ENCODE measurements around the gene SAFB.
"Not testable (repeated sequence)": the region's sequence is repeated elsewhere in the genome, so short reads cannot be mapped to it uniquely, and the experiment has no call there.

SAFB gene

DNA sequence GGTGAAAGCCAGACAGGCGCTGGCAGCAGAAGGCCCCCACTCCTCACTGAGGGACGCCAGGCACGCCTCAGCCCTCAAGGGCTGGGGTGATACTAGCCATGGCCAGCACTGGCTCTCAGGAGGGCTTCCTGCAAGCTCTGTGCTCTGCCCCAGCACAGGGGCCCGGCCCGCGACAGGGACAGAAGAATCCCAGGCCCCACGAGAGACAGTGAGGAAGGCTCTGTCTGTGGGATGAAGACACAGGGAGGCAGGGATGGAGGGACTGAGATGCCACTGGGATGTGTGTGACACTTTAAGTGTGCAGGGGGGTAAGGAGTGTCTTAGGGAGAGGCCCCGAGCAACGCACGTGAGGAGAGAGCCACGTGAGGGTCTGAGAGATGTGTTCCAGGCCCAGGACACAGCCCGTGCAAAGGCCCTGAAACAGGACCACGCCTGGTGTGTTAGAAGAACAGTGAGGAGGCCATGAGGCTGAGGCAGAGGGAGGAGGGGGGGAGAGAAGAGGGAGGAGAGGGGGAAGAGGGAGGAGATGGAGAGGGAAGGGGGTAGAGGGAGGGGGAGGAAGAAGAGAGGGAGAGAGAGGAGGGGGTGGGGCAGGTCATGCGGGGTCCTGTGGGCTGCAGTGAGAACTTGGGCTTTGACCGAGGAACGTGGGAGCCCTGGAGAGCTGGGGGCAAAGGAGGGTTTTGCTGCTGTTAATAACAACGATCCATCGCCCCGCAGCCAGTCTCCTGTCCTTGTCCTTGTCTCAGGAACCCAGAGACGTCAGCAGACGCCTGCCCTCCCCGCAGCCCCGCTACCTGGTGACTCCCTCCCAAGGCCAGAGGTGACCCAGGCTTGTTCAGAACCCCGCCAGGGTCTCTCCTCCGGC lies 74.4 kb downstream of the SAFB start:
- DNase-seq (ENCODE audit: low read depth), result no peak

DNA sequence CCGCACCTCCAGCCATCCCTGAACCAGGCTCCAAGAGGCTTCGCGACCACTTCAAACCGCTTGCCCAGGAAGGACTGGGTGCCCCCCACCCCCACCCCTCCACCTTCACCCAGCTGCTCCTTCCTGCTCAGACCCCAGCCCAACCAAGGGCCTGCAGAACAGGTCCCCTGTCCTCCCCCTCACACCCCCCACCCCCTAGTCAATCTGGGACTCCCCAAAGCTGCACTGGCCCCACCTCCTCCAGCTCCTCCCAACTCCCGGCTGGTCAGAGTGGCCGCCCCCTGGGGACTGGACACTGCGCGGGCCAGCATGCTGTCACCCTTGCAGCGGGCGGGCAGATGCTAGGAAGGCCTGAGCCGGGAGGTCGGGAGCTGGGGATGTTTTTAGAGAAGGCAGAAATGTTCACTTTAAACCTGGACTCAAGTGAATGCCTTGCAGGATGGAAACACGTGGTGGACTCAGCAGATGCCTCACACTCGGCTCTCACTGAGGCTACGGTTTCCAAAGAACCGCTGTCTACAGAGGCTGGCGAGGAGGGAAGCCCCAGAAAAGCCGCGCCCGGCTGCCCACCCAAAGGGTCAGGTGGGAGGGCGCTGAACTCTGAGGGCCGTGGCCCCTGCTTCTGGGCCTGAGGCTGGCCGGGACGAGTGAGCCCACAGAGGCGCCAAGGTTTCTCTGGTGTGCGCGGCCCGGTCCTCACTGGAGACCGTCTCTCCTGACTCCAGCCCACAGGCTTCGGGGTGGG lies 75.2 kb downstream of the SAFB start:
- DNase-seq (ENCODE audit: low read depth), result no peak

DNA sequence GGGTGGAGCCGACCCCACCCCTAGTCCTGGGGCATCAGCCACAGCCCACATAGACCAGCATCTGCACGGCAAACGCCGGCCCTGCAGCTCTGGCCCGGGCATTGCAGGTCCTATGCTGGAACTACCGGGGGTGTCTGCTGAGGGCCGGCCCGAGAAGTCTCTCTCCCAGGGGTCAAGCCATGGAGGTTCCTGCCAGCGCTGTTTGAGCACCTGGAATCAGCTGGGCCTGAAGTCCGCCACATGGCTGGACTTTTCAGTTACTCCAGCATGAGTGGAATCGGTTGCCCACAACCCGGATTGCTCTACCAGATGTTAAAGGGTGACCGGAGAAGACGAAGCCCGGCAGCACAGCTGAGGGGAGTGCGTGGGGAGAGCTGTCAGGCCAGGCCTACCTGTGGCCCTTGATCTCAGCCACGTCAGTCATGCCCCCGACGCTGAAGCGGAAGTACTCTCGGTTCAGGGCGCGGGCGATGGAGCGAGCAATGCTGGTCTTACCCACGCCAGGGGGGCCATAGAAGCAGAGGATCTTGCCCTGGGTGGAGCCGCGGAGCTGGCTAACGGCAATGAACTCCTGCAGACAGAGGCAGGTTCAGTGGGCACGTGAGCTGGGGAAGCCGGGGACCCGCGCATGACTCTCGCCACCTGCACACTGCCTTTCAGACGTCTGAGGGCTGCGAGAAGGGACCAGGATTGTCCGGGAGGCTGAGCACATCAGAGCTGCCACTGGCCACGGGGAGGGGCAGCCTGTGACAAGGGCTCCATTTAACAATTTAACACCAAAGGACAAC lies 75.9 kb downstream of the SAFB start:
- no peak for DNase-seq (ENCODE audit: low read depth)

DNA sequence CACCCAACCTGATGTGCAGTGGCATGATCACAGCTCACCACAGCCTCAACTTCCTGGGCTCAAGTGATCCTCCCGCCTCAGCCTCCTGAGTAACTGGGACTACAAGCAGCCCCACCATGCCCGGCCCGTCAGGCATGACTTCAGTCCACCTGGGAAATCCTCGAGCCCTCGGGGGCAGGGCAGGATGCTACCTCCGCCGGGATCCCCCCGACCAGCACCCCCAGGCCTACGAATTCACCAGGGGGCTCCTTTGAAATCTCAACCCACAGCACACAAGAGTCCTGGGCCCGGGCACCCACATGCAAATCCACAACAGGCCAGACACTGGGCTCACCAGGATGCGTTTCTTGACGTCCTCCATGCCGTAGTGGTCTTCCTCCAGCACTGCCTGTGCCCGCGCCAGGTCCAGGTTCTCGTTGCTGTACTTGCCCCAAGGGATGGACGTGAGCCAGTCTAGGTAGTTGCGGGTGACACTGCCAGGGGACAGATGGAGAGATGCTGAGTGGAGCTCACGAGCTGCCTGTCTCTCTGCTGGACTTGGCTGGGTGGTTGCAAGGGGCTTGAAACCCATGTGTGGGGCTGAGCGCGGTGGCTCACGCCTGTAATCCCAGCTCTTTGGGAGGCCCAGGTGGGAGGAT lies 77.7 kb downstream of the SAFB start:
- no peak for DNase-seq (ENCODE audit: low read depth)

DNA sequence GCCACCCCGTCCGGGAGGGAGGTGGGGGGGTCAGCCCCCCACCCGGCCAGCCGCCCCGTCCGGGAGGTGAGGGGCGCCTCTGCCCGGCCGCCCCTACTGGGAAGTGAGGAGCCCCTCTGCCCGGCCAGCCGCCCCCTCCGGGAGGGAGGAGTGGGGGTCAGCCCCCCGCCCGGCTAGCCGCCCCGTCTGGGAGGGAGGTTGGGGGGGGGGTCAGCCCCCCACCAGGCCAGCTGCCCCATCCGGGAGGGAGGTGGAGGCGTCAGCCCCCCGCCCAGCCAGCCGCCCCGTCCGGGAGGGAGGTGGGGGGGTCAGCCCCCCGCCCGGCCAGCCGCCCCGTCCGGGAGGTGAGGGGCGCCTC lies 79.1 kb downstream of the SAFB start:
- not testable (repeated sequence) for DNase-seq (ENCODE audit: low read depth)

DNA sequence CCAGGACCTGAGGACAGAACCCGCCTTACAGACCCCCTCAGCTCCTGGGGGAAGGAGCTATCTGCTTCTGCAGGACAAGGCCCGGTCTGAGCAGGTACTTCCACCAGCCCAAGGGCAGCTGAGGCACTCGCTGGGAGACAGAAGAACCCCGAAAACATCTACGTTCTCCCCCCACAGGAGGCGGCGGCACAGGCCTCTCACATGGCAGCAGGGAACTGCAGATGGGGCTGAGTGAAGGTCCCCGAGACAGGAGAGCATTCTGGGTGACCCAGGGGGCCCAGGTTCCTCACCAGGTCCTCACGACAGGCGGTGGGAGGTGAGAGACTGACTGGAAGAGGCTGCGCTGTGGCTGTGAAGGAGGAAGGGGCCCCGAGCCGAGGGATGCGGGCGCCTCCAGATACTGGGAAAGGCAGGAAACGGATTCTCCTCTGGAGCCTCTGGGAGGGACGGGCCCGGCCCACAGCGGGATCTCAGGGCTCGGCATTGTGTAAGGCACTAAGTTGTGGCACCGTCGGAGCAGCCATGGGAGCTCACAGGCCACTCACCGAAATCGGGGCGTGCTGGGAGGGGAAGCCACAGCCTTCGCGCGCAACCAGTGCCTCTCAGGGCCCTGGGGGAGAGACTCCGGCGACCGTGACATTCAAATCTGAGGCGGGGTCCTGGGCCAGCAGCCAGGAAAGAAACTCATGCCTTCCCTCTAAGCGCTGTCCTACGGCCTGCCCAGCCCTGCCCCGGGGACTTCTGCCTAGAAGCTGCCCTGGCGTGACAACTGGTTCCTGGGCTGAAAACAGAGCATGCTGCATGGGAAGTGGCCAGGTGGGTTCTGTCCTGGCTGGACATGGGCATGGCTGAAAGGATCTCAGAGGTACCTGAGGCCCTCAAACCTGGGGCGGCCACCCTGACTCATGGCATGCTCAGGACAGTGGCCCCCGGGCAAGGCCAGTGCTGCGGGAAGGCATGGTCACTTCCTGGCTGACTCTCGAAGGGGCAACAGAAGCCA lies 81.2 kb downstream of the SAFB start:
- DNase-seq (ENCODE audit: low read depth), result no peak

DNA sequence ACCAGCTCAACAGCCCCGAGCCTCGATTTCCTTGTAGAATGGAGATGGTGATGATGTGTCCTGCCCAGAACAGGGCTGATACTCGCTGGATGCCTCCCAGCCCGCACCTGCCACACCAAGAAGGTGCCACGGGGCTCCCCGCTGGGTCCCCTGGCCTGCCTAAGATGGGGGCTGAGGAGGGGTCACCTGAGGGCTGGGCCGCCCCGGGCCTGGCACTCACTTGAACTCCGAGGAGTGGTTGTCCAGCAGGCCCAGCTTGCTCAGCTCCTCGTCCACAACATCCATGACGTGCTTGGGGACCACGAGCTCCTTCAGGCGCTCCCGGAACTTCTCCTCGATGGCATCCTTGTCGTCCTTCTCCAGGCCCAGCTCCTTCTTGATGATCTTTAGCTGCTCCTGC lies 82.7 kb downstream of the SAFB start:
- no peak for DNase-seq (ENCODE audit: low read depth)

DNA sequence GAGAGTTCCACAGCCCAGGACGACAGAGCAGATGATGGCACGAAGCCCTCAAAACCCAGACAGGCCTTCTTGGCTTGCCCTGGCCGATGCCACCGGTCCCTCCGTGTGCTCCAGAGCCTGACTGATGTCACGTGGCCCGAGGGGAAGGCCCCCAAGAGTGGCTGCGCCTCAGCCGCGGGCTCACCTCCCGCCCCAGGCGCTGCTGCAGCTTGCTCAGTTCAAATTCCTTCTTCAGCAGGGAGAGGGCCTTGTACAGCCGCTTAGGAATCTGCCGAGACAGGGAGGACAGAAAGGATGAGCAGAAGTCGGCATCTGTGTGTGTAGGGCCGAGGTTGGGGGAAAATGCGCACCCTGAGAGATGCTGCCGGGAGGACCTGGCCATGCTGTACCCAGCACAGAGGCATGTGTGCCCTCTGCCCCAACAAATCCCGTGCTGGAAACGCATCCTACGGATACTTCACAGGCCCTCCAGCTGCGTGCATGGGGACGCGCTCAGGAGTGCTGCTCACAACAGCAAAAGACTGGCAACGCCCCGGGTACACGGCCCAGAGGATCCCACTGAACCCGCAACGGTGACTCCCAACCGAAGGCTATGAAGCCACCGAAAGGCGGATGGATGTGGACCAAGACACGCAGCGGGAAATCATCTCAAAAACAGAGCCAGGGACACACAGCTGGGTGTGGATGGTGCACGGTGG lies 84.1 kb downstream of the SAFB start:
- no peak for DNase-seq (ENCODE audit: low read depth)

DNA sequence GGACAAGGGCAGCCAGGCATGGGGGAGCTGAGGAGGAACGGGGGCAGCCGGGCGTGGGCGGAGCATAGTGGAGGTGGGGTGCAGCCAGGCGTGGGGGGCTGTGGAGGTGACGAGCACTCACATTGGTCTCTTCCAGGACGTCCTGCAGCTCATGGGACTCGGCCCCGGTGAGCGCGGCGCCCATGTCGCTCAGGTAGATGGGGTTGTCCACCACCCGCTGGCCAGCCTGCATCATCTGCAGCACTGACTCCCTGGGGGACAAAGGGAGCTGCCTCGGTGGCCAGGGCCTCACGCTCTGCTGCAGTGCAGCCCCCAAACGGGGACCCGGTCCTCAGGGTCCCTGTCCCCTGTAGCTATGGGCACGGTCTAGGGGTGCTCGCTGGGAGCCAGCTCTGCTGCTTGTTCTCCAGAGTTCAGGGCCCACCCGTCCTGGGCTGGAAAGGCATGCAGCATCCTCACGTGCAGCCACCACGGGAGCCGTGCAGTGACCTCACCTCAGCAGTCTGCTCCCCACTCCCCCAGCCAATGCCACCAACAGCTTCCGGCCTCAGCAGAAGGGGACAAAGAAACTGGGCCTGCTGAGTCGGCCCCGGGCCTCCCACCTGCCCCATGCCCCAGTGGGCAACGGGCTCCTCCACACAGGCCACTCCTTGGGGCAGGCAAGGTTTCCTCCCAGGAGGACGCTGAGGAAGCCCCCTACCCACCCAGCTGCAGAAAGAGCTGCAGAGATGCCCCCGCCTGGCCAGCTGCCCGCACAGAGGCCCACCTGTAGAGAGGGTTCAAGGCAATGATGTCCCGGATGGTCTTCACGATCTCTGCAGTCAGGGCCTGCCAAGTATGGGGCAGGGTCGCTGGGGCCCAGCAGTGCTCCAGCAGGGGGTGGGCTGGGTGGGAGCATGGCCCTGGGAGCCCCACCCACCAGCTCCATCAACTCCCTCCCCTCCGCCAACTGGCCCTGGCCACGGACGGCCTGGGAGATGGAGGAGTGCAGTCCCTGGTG lies 85.0 kb downstream of the SAFB start:
- no peak for DNase-seq (ENCODE audit: low read depth)

DNA sequence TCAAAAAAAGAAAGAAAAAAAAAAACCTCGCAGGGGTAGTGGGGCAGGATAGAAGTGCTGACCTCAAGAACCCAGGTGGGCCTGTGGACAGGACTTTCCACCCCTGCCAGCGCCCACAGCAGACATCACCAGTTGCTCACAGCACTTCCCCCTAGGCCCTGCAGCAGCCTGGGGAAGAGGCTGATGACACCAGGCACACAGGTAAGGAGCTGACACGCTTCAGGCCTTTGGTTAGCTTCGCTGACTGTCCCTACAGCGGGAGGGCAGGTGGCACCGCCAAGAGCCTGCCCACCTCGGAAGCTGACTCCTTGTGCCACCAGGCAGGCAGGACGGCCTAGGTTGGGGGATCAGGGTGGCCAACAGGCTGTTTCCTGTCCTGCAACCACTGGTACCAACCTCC lies 88.1 kb downstream of the SAFB start:
- no peak for DNase-seq (ENCODE audit: low read depth)

DNA sequence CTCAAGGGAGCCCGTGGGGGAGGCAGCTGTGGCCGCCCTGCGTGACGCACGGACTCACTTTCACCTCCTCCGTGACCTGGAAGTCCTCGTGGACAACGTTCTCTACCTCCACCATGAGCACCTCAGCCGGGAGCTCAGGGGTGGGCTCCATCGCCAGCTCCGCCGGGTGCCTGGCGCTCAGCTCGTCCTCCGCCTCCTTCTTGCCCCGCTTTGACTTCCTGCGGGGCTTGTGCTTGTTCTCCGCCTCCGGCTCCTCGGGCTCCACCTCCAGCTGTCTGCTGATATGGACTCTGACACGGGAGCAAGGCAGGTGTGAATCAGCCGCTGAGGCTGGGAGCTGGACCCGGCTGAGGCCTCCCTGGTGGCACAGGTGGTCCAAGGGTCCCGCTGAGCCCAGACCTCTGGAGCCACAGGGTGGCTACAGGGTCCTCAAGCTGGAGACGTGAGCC lies 88.9 kb downstream of the SAFB start:
- DNase-seq (ENCODE audit: low read depth), result no peak

DNA sequence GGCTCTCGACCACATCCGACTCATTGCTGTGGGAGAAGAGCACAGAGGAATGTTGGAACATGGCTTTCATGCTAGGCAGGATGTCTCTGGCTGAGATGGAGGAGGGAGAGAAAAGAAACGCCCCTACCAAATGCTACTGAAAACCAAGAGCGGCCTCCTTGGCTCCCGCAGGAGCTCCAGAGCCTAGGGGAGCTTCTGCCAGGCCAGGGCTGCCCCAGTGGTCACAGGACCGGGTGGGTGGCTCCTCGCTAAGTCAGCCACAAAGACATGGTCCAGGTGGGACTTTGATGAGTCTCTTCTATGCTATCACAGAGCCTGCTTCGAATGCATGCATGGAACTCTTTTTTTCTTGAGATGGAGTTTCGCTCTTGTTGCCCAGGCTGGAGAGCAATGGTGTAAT lies 90.3 kb downstream of the SAFB start:
- no peak for DNase-seq (ENCODE audit: low read depth)

DNA sequence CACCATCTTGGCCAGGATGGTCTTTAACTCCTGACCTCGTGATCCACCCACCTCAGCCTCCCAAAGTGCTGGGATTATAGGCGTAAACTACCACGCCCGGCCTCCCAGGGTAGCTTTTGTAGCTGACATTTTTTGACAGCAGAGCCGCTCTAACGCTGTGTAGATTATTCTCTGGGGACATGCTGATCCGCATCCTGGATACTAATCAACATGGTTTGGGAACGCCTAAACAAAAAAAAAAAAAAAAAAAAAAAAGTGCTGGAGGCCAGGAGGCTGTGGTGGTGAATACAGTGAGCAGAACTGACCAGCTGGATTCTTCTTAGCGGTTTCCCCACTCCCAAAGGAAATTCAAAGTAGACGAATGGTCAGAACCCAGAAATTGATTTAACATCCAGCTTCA lies 91.9 kb downstream of the SAFB start:
- no peak for DNase-seq (ENCODE audit: low read depth)

DNA sequence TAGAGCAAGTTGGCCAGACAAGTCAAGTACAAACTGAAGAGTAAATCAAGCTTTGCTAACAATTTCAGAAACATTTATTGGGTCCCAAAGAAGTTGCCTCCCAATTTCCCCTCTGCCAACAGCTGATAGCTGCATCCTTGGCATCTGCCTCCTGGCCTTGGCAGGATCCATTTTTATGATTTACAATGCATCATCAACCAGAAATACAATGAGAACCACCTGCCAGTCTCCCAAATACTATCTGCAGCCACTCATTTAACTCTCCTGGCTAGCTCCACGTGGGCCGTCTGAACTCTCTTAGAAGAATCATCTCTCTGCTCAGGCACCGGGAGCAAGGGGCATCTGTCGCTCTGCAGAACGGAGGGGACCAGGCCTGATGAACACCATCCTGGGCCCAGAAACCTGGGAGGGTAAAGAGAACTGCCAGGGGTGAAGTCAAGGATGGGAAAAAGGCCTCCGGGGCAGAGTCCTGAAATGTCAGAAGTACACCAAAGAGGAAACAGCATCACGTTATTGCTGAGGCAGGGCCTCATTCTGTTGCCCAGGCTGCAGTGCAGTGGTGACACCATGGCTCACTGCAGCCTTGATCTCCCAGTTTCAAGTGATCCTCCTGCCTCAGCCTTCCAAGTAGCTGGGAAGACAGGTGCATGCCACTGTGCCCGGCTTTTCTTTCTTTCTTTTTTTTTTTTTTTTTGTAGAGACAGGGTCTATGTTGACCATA lies 94.5 kb downstream of the SAFB start:
- DNase-seq (ENCODE audit: low read depth), result no peak
